Measurements from ENCODE around the gene PTGDS.

GRCh38 chr9:136983167-136983566 lies 5.9 kb downstream of the PTGDS start:
- TF ChIP-seq CTCF (IDR thresholded peaks at IDR 0.05), result no peak
- TF ChIP-seq POLR2A (IDR thresholded peaks at IDR 0.05), result no peak
